Measurements from ENCODE around the gene ADAP1. TPM values are rescaled to one million over a fixed set of nuclear protein-coding genes. Genes with fewer than 3 reads are reported as not detected.

The ADAP1 gene
- total RNA-seq, 1 donor from 2014 or later, result 0.30 TPM

DNA sequence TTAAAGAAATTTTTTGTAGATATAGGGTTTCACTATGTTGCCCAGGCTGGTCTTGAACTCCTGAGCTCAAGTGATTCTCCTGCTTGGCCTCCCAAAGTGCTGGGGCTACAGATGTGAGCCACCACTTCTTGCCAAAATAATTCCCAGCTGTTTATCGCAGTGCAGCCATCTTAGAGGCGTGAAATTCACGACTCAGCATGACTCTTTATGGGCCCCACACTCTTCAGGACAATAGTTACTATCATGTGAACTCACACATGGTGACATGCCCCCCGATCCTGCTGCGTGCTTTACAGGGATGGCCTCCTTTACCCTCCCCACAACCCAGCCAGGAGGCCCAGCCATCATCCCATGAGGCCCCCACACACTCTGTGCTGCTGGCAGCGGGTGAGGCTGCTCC is 16.3 kb upstream of the ADAP1 start:
- H3F3A ChIP-seq (ENCODE audit: low read depth), result peaks cover 4% of the 10 kb centered on the region
- TF ChIP-seq EZH2phosphoT487 (IDR thresholded peaks at IDR 0.05), result no peak
- TF ChIP-seq, protein P1, sequence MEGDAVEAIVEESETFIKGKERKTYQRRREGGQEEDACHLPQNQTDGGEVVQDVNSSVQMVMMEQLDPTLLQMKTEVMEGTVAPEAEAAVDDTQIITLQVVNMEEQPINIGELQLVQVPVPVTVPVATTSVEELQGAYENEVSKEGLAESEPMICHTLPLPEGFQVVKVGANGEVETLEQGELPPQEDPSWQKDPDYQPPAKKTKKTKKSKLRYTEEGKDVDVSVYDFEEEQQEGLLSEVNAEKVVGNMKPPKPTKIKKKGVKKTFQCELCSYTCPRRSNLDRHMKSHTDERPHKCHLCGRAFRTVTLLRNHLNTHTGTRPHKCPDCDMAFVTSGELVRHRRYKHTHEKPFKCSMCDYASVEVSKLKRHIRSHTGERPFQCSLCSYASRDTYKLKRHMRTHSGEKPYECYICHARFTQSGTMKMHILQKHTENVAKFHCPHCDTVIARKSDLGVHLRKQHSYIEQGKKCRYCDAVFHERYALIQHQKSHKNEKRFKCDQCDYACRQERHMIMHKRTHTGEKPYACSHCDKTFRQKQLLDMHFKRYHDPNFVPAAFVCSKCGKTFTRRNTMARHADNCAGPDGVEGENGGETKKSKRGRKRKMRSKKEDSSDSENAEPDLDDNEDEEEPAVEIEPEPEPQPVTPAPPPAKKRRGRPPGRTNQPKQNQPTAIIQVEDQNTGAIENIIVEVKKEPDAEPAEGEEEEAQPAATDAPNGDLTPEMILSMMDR (IDR thresholded peaks at IDR 0.05), result no peak
- no peak for TF ChIP-seq EZH2 (IDR thresholded peaks at IDR 0.05)
- no peak overlapping the region for H3K4me3 ChIP-seq
- H3K4me1 Mint-ChIP-seq, result peaks cover 11% of the 10 kb centered on the region
- peaks cover 5% of the 10 kb centered on the region for H3K27me3 Mint-ChIP-seq (ENCODE audit: insufficient read depth, low read depth)
- H3K4me2 ChIP-seq, result no peak overlapping the region
- H2AFZ ChIP-seq (replicated peaks), result no peak overlapping the region
- H3K36me3 Mint-ChIP-seq, result peaks cover 13% of the 10 kb centered on the region
- no peaks in the 10 kb centered on the region for H3K36me3 ChIP-seq
- peaks cover 34% of the 10 kb centered on the region for H4K20me1 ChIP-seq (ENCODE audit: low read depth)
- peaks cover 10% of the 10 kb centered on the region for H3K4me1 ChIP-seq
- H3K79me2 ChIP-seq (ENCODE audit: low read depth), result peaks cover 45% of the 10 kb centered on the region
- H3K9me3 ChIP-seq (ENCODE audit: low read depth), result no peaks in the 10 kb centered on the region
- no peak for DNase-seq (ENCODE audit: low spot score)
- H3K9me3 Mint-ChIP-seq, result no peaks in the 10 kb centered on the region
- no peak overlapping the region for H3K27ac ChIP-seq
- no peak overlapping the region for H3K9ac ChIP-seq
- no peak overlapping the region for H3K27ac Mint-ChIP-seq
- no peak overlapping the region for H3K4me3 Mint-ChIP-seq
- H3K27me3 ChIP-seq, result no peaks in the 10 kb centered on the region

DNA sequence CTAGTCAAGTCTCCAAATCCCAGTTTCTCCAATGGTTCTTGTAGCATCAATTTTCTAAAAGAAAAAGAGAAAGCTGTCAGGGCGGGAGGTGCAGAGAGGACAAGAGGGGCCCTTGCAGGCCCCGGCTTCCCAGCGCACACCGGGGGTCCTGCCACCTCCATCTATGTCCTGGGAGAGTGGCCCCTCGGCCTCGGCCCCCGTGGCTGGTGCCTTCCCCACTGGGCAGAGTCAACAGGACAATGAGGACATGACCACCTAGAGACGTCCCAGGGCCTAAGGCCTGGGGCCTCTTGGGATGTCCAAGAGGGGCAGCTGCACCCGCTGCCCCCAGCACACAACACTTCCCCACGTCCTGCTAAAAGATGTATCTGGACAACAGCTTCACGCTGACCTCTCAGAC is 14.9 kb upstream of the ADAP1 start:
- Histone ChIP-seq H3F3A (ENCODE audit: low read depth) (peaks cover 4% of the 10 kb centered on the region), H3K4me2 (no peak overlapping the region), H3K79me2 (ENCODE audit: low read depth) (peaks cover 36% of the 10 kb centered on the region), H3K4me3 (no peak overlapping the region), H4K20me1 (ENCODE audit: low read depth) (peaks cover 38% of the 10 kb centered on the region), H3K36me3 (no peaks in the 10 kb centered on the region), H3K9me3 (ENCODE audit: low read depth) (no peaks in the 10 kb centered on the region), H3K4me1 (peaks cover 15% of the 10 kb centered on the region), H3K9ac (no peak overlapping the region), H3K27ac (no peak overlapping the region), H3K27me3 (no peaks in the 10 kb centered on the region), H2AFZ (replicated peaks) (no peak overlapping the region)
- peaks cover 13% of the 10 kb centered on the region for H3K36me3 Mint-ChIP-seq
- no peak overlapping the region for H3K27ac Mint-ChIP-seq
- DNase-seq (ENCODE audit: low spot score), result no peak
- peaks cover 5% of the 10 kb centered on the region for H3K27me3 Mint-ChIP-seq (ENCODE audit: insufficient read depth, low read depth)
- no peaks in the 10 kb centered on the region for H3K9me3 Mint-ChIP-seq
- H3K4me3 Mint-ChIP-seq, result no peak overlapping the region
- peaks cover 15% of the 10 kb centered on the region for H3K4me1 Mint-ChIP-seq
- TF ChIP-seq, protein P1 (IDR thresholded peaks at IDR 0.05), result no peak

DNA sequence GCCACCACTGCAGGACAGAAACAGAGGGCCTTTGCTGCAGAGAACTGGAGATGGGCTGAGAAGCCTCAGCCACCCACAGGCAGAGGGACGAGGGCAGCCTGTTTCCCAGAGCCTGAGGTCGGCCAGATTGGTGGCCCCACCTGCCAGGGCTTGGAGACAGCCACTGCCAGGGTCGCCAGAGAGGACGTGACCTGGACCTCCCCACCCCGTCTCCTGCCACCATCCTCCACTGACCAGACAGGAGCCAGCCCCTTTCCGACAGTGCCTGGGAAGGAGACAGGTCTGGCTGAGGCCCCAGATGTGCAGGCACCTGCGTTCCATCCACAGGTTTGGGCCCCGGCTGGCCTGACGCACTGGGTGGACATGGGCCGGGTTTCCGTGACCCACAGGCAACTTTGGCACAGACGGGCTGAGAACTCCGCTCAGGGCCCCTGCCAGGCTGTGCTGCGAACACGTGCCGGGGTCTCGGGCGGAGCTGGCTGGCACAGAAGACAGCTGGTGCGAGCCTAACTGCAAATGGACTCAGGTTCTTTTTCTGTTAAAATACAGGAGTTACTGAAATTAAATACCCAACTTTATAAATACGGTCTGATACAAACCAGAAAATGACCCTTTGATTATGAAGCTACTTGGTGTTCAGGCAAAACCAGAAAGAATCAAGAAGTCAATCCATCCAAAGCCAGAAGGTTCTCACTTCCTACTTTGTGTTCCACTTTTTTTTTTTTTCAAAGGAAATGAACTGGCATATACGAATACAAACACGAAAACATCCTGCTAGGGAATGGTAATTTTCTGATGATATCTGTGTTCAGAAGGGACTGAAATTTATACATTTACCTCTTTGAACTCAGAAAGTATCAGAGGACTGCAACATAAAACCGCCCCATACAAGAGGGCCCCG is 14.0 kb upstream of the ADAP1 start:
- Mint-ChIP-seq H3K9me3 (no peaks in the 10 kb centered on the region), H3K4me3 (no peak overlapping the region), H3K36me3 (peaks cover 13% of the 10 kb centered on the region), H3K27me3 (ENCODE audit: insufficient read depth, low read depth) (peaks cover 8% of the 10 kb centered on the region), H3K4me1 (peaks cover 12% of the 10 kb centered on the region), H3K27ac (no peak overlapping the region)
- Histone ChIP-seq H3K9me3 (ENCODE audit: low read depth) (no peaks in the 10 kb centered on the region), H3F3A (ENCODE audit: low read depth) (peaks cover 4% of the 10 kb centered on the region), H3K79me2 (ENCODE audit: low read depth) (peaks cover 27% of the 10 kb centered on the region), H3K4me1 (peaks cover 9% of the 10 kb centered on the region), H4K20me1 (ENCODE audit: low read depth) (peaks cover 29% of the 10 kb centered on the region), H3K36me3 (no peaks in the 10 kb centered on the region), H2AFZ (replicated peaks) (no peak overlapping the region), H3K27ac (no peak overlapping the region), H3K27me3 (no peaks in the 10 kb centered on the region), H3K9ac (no peak overlapping the region), H3K4me3 (no peak overlapping the region), H3K4me2 (no peak overlapping the region)
- no peak for TF ChIP-seq EZH2 (IDR thresholded peaks at IDR 0.05)
- no peak for DNase-seq (ENCODE audit: low spot score)
